Measurements from ENCODE around the gene HCRT.

Gene HCRT

DNA sequence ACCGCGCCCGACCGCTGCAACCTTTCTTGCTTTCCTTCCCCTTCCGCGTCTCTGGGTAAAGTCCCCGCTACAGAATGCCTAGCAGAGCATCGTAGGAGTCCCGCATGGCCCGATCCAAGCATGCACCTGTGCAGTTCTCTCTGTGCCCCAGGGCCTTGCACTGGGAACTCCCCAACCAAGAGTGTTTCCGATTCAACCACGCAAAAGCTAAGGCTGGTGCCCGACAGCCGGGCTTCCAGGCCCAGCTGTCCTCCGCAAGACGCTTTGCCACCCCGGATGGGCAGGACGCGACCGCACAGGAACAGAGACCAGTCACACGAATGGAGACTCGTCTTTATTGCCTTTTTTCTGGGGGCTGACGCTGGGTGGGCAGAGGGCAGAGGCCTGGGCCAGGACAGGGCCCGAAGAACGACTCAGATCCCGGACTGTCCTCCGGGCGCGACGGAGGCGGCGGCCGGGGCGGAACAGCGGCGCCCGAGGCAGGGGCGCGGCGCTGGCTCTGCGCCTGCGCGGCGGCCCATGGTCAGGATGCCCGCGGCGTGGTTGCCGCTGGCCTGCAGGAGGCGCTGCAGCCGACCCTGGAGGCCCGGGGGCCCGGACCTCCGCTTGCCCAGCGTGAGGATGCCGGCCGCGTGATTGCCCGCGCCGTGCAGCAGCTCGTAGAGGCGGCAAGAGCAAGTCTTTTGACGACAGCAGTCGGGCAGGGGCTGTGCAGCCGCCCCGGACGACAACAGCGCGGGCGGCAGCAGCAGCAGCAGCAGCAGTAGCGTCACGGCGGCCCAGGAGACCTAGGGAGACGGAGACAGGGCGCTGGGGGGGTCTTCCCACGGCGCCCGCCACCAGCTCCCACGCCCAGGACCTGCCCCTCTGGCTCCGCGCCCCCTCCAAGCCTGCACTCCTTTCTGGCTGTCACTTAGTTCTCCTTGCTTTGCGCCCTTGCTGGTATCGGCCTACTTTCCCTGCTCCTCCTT is 1.2 kb downstream of the HCRT start:
- Histone ChIP-seq H3K4me1 (ENCODE audit: insufficient read depth, low read length) (no peaks in the 10 kb centered on the region), H3K27me3 (ENCODE audit: insufficient read depth, low read length) (peaks cover 71% of the 10 kb centered on the region), H3K4me3 (ENCODE audit: low read length) (peak overlapping the region; percentile 83), H3K9ac (ENCODE audit: low read depth, low read length) (peak overlapping the region; percentile 63; the same call in 1 of the 2 replicates), H3K9me3 (ENCODE audit: insufficient read depth, low read depth, low read length) (no peaks in the 10 kb centered on the region), H3K27ac (ENCODE audit: low read length) (no peak overlapping the region), H3K36me3 (ENCODE audit: insufficient read depth, low read depth, low read length) (no peaks in the 10 kb centered on the region)

GRCh38 chr17:42182927-42183734 is 2.1 kb downstream of the HCRT start:
- peaks cover 79% of the 10 kb centered on the region for H3K27me3 ChIP-seq (ENCODE audit: insufficient read depth, low read length)
- peak overlapping the region; percentile 83 for H3K4me3 ChIP-seq (ENCODE audit: low read length)
- no peaks in the 10 kb centered on the region for H3K36me3 ChIP-seq (ENCODE audit: insufficient read depth, low read depth, low read length)
- H3K4me1 ChIP-seq (ENCODE audit: insufficient read depth, low read length), result no peaks in the 10 kb centered on the region
- H3K9ac ChIP-seq (ENCODE audit: low read depth, low read length), result peak overlapping the region; percentile 63; the same call in 1 of the 2 replicates
- H3K9me3 ChIP-seq (ENCODE audit: insufficient read depth, low read depth, low read length), result no peaks in the 10 kb centered on the region
- no peak overlapping the region for H3K27ac ChIP-seq (ENCODE audit: low read length)

- Histone ChIP-seq H3K4me3 (ENCODE audit: low read length) (no peak overlapping the region), H3K27ac (ENCODE audit: low read length) (no peak overlapping the region), H3K27me3 (ENCODE audit: insufficient read depth, low read length) (peaks cover 79% of the 10 kb centered on the region), H3K9me3 (ENCODE audit: insufficient read depth, low read depth, low read length) (no peaks in the 10 kb centered on the region), H3K9ac (ENCODE audit: low read depth, low read length) (no peak overlapping the region), H3K4me1 (ENCODE audit: insufficient read depth, low read length) (no peaks in the 10 kb centered on the region), H3K36me3 (ENCODE audit: insufficient read depth, low read depth, low read length) (no peaks in the 10 kb centered on the region)
Measured at GRCh38 chr17:42181851-42182207, 3.4 kb downstream of the HCRT start.

- peak within 1 kb of the TSS; percentile 74 for H3K4me3 ChIP-seq (ENCODE audit: low read length)
- H3K27me3 ChIP-seq (ENCODE audit: insufficient read depth, low read length), result peaks cover 79% of the 10 kb centered on the region
- no peaks in the 10 kb centered on the region for H3K9me3 ChIP-seq (ENCODE audit: insufficient read depth, low read depth, low read length)
- no peaks in the 10 kb centered on the region for H3K36me3 ChIP-seq (ENCODE audit: insufficient read depth, low read depth, low read length)
- H3K27ac ChIP-seq (ENCODE audit: low read length), result no peak within 1 kb of the TSS
- no peak within 1 kb of the TSS for H3K9ac ChIP-seq (ENCODE audit: low read depth, low read length)
- no peaks in the 10 kb centered on the region for H3K4me1 ChIP-seq (ENCODE audit: insufficient read depth, low read length)
Measured at GRCh38 chr17:42180922-42181850, 4.1 kb downstream of the HCRT start, which contains the start of gene KCNH4. TSS of gene KCNH4 (minus strand) at chr17:42181142. CDS start at chr17:42180945, 197 bp downstream.

- H3K4me3 ChIP-seq (ENCODE audit: low read length), result peak overlapping the region; percentile 74
Measured at GRCh38 chr17:42180411-42180921, 4.8 kb downstream of the HCRT start.

DNA sequence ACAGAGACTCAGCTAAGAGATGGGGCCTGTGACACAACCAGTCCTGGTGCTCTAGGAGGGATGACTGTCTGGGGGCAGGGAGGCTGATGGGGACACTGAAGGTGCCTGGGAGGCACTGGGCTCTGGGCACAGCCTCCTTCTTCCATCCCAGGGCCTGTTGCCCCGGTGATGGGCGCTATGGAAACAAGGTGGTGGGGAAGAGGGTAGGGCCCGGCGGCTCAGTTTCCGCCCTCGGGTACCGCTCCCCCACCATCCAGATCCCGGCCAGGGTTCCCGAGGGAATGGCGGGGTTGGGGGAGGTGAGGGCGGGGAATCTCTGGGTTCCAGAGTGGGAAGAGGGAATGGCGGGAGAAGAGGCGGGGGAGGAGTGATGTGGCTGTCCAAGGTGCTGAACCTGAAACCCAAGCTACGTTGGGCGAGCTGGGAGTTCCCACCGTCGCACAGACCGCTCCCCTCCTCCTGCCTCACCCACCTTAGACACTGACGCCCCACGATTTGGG is 5.3 kb downstream of the HCRT start:
- Histone ChIP-seq H3K36me3 (ENCODE audit: insufficient read depth, low read depth, low read length) (no peaks in the 10 kb centered on the region), H3K27ac (ENCODE audit: low read length) (no peak overlapping the region), H3K9ac (ENCODE audit: low read depth, low read length) (no peak overlapping the region), H3K27me3 (ENCODE audit: insufficient read depth, low read length) (peaks cover 67% of the 10 kb centered on the region), H3K9me3 (ENCODE audit: insufficient read depth, low read depth, low read length) (no peaks in the 10 kb centered on the region), H3K4me1 (ENCODE audit: insufficient read depth, low read length) (no peaks in the 10 kb centered on the region), H3K4me3 (ENCODE audit: low read length) (peak overlapping the region; percentile 74)

More at GRCh38 chr17:42180411-42180921, 4.8 kb downstream of the HCRT start:
- Histone ChIP-seq H3K27me3 (ENCODE audit: insufficient read depth, low read length) (peaks cover 72% of the 10 kb centered on the region), H3K9me3 (ENCODE audit: insufficient read depth, low read depth, low read length) (no peaks in the 10 kb centered on the region), H3K4me1 (ENCODE audit: insufficient read depth, low read length) (no peaks in the 10 kb centered on the region), H3K9ac (ENCODE audit: low read depth, low read length) (no peak overlapping the region), H3K27ac (ENCODE audit: low read length) (no peak overlapping the region), H3K36me3 (ENCODE audit: insufficient read depth, low read depth, low read length) (no peaks in the 10 kb centered on the region)

DNA sequence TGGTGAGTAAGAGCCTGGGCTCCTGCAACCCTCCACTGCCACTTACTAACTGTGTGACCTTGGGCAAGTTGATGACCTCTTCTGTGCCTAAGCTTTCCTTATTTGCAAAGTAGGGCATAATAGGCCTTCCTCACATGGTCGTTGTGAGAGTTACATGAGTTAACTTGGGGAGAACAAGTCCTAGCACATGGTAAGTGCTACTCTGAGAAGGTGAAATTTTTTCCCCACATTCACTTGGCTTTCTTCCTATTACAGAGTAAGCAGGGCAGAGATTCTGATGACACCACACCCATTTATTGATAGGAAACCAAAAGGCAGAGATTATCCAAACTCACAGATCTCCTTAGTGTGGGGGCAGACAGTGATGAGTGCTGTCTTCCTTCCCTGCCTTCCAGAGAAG is 5.9 kb downstream of the HCRT start:
- H3K9ac ChIP-seq (ENCODE audit: low read depth, low read length), result no peak overlapping the region
- no peaks in the 10 kb centered on the region for H3K36me3 ChIP-seq (ENCODE audit: insufficient read depth, low read depth, low read length)
- no peak overlapping the region for H3K4me3 ChIP-seq (ENCODE audit: low read length)
- no peaks in the 10 kb centered on the region for H3K4me1 ChIP-seq (ENCODE audit: insufficient read depth, low read length)
- no peaks in the 10 kb centered on the region for H3K9me3 ChIP-seq (ENCODE audit: insufficient read depth, low read depth, low read length)
- no peak overlapping the region for H3K27ac ChIP-seq (ENCODE audit: low read length)
- H3K27me3 ChIP-seq (ENCODE audit: insufficient read depth, low read length), result peaks cover 61% of the 10 kb centered on the region

- Histone ChIP-seq H3K9me3 (ENCODE audit: insufficient read depth, low read depth, low read length) (no peaks in the 10 kb centered on the region), H3K27me3 (ENCODE audit: insufficient read depth, low read length) (peaks cover 57% of the 10 kb centered on the region), H3K4me3 (ENCODE audit: low read length) (no peak overlapping the region), H3K27ac (ENCODE audit: low read length) (no peak overlapping the region), H3K36me3 (ENCODE audit: insufficient read depth, low read depth, low read length) (no peaks in the 10 kb centered on the region), H3K9ac (ENCODE audit: low read depth, low read length) (no peak overlapping the region), H3K4me1 (ENCODE audit: insufficient read depth, low read length) (no peaks in the 10 kb centered on the region)
Measured at GRCh38 chr17:42178817-42179216, 6.4 kb downstream of the HCRT start.

DNA sequence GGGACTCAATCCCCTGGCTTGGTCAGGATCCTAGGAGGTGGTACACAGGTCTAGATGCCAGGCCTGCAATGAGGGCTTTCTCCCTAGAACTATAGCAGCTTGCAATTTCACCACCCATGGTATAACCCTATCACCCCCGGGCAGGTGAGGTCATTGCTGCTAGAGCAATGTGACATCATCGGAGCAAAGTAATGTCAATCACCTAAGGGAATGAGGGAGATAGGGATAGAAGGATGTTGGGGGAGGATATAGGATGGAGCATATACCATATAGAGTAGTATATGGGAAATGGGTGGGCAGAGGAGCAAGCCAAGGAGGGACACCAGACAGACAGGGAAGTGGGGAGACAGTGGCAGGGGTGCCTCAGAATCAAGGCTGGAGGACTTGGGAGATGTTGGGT is 7.6 kb downstream of the HCRT start:
- H3K27me3 ChIP-seq (ENCODE audit: insufficient read depth, low read length), result peaks cover 45% of the 10 kb centered on the region
- H3K36me3 ChIP-seq (ENCODE audit: insufficient read depth, low read depth, low read length), result no peaks in the 10 kb centered on the region
- H3K27ac ChIP-seq (ENCODE audit: low read length), result no peak overlapping the region
- H3K9me3 ChIP-seq (ENCODE audit: insufficient read depth, low read depth, low read length), result no peaks in the 10 kb centered on the region
- H3K4me1 ChIP-seq (ENCODE audit: insufficient read depth, low read length), result no peaks in the 10 kb centered on the region
- no peak overlapping the region for H3K9ac ChIP-seq (ENCODE audit: low read depth, low read length)
- no peak overlapping the region for H3K4me3 ChIP-seq (ENCODE audit: low read length)

DNA sequence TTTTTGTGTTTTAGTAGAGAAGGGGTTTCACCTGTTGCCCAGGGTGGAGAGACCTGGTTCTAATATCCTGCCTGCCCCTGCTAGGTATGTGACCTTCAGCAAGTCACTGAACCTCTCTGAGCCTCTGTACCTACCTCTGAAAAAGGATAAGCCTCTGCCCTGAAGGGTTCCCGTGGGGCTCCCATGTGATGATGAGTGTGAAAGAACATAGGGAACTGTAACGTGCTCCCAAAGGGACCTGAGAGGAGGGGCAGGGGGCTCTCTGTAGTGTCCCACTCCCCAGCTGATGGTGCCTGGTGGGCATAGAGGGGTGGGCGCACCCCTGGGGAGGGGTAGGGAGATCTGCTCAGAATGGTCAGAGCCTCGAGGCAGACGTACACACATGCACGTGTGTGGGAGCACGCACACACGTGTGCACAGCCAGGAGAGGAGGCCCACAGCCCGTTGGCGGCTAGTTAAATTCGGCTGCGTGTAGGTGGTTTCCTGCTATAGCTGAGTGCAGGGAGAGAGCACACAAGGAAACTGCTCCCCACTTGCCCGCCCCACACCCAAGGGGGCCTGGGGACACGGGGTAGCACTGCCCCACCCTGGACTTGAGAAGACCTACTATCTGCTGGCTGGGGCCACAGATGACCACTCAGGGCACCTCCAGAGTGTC is 11.0 kb downstream of the HCRT start:
- H3K9ac ChIP-seq (ENCODE audit: low read depth, low read length), result no peak overlapping the region
- no peaks in the 10 kb centered on the region for H3K4me1 ChIP-seq (ENCODE audit: insufficient read depth, low read length)
- H3K27me3 ChIP-seq (ENCODE audit: insufficient read depth, low read length), result peaks cover 11% of the 10 kb centered on the region
- no peak overlapping the region for H3K27ac ChIP-seq (ENCODE audit: low read length)
- H3K4me3 ChIP-seq (ENCODE audit: low read length), result no peak overlapping the region
- H3K9me3 ChIP-seq (ENCODE audit: insufficient read depth, low read depth, low read length), result no peaks in the 10 kb centered on the region
- H3K36me3 ChIP-seq (ENCODE audit: insufficient read depth, low read depth, low read length), result no peaks in the 10 kb centered on the region

Measured in iPS-20b (cell line).